GM19324 (cell line): ENCODE results near the gene APOD.
"Not testable (repeated sequence)": the region's sequence is repeated elsewhere in the genome, so short reads cannot be mapped to it uniquely, and the experiment has no call there.

Source experiments
- ATAC-seq: cut with Tn5 transposase; IDR thresholded peaks from one replicate; pipeline ENCODE4 v1.9.1; 2021; ENCODE audit warnings: mild to moderate bottlenecking, moderate library complexity; ENCODE audit not compliant: unreplicated experiment, low FRiP score

APOD gene

GRCh38 chr3:195619591-195620369 lies 36.0 kb upstream of the APOD start:
- ATAC-seq, result not testable (repeated sequence)

- not testable (repeated sequence) for ATAC-seq
Observed at GRCh38 chr3:195617784-195618659, 34.3 kb upstream of the APOD start.

GRCh38 chr3:195617134-195617533 lies 33.4 kb upstream of the APOD start:
- not testable (repeated sequence) for ATAC-seq

GRCh38 chr3:195616681-195617080 lies 32.9 kb upstream of the APOD start:
- no peak for ATAC-seq

GRCh38 chr3:195615952-195616537 lies 32.3 kb upstream of the APOD start:
- ATAC-seq, result not testable (repeated sequence)

GRCh38 chr3:195614672-195615504 lies 31.1 kb upstream of the APOD start:
- not testable (repeated sequence) for ATAC-seq

- no peak for ATAC-seq
Observed at GRCh38 chr3:195613468-195614069, 29.8 kb upstream of the APOD start.

- ATAC-seq, result no peak
Observed at GRCh38 chr3:195612075-195612800, 28.5 kb upstream of the APOD start.

- ATAC-seq, result no peak
Observed at GRCh38 chr3:195609229-195609628, 25.5 kb upstream of the APOD start.

- not testable (repeated sequence) for ATAC-seq
Observed at GRCh38 chr3:195601785-195602184, 18.0 kb upstream of the APOD start.

GRCh38 chr3:195601382-195601781 lies 17.6 kb upstream of the APOD start:
- ATAC-seq, result no peak

GRCh38 chr3:195599926-195600325 lies 16.2 kb upstream of the APOD start:
- not testable (repeated sequence) for ATAC-seq

GRCh38 chr3:195599516-195599915 lies 15.8 kb upstream of the APOD start:
- not testable (repeated sequence) for ATAC-seq

- ATAC-seq, result no peak
Observed at GRCh38 chr3:195597848-195598247, 14.1 kb upstream of the APOD start.

GRCh38 chr3:195597229-195597628 lies 13.5 kb upstream of the APOD start:
- no peak for ATAC-seq

GRCh38 chr3:195596765-195597171 lies 13.0 kb upstream of the APOD start:
- no peak for ATAC-seq

- ATAC-seq, result no peak
Observed at GRCh38 chr3:195595785-195596531, 12.2 kb upstream of the APOD start.

GRCh38 chr3:195591852-195592251 lies 8.1 kb upstream of the APOD start:
- no peak for ATAC-seq
